ENCODE results near the gene HEG1. TPM values are rescaled to one million over a fixed set of nuclear protein-coding genes. Genes with fewer than 3 reads are reported as not detected.

HEG1 gene
- total and polyA plus RNA-seq, 3 experiments from 2014 or later = 6.3 to 21.3 (median 20.9) TPM

DNA sequence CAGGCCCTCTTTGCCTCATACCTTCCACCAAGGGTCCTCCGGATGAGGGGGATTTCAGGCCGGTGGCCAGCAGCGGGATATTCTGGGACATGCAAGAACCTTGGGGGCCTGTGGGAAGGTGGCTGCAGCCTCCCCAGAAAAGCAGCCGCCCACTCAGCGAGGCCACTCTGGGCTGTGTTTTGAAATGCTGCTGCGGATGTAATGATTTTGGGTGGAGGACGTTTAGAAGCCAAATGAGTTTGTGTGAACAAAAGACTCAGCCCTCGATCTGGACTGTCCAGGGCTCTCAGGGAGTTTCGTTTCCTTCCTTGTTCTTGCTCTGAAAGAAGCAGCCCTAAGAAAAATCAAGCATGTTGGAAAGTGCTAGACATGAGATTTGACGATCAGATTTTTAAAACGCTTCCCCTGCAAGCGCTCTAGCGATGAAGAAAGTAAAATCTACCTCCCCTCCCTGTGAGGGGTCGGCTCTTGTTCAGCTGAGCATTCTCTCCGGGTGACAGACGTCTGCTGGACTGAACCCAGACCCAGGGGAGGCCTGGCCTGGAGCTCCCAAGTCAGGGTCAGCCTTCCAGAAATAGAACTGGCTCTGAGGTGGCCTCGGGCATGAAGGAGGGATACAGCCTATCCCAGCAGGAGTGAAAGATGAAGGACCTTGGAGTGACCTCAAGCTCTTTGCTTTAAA is 12.9 kb downstream of the HEG1 start:
- no peak for DNase-seq
- CTCF ChIA-PET = no interaction called here
- H3K36me3 ChIP-seq (ENCODE audit: insufficient read depth, low read length) = peaks cover 4% of the 10 kb centered on the region
- H3K27me3 ChIP-seq (ENCODE audit: insufficient read depth, low read length, poor library complexity, severe bottlenecking) = no peaks in the 10 kb centered on the region
- no peak overlapping the region for H3K27ac ChIP-seq (ENCODE audit: low read depth, low read length)
- H3K4me1 ChIP-seq (ENCODE audit: insufficient read depth, low read length) = peaks cover 22% of the 10 kb centered on the region
- H3K9me3 Mint-ChIP-seq = no peaks in the 10 kb centered on the region
- POLR2A ChIA-PET = no interaction called here
- peak overlapping the region in 2 of 8 donors; percentile 5 to 63 for H3K27ac Mint-ChIP-seq
- H3K4me3 ChIP-seq (ENCODE audit: low read length) = no peak overlapping the region
- H3K4me3 Mint-ChIP-seq = no peak overlapping the region
- H3K36me3 Mint-ChIP-seq = peaks cover 4 to 20% (median 7%) of the 10 kb centered on the region in 3 donors
- no peaks in the 10 kb centered on the region for H3K9me3 ChIP-seq (ENCODE audit: low read length)
- peaks cover 37 to 60% (median 43%) of the 10 kb centered on the region in 3 donors for H3K4me1 Mint-ChIP-seq
- H3K27me3 Mint-ChIP-seq = peaks cover 0 to 2% of the 10 kb centered on the region in 2 donors

DNA sequence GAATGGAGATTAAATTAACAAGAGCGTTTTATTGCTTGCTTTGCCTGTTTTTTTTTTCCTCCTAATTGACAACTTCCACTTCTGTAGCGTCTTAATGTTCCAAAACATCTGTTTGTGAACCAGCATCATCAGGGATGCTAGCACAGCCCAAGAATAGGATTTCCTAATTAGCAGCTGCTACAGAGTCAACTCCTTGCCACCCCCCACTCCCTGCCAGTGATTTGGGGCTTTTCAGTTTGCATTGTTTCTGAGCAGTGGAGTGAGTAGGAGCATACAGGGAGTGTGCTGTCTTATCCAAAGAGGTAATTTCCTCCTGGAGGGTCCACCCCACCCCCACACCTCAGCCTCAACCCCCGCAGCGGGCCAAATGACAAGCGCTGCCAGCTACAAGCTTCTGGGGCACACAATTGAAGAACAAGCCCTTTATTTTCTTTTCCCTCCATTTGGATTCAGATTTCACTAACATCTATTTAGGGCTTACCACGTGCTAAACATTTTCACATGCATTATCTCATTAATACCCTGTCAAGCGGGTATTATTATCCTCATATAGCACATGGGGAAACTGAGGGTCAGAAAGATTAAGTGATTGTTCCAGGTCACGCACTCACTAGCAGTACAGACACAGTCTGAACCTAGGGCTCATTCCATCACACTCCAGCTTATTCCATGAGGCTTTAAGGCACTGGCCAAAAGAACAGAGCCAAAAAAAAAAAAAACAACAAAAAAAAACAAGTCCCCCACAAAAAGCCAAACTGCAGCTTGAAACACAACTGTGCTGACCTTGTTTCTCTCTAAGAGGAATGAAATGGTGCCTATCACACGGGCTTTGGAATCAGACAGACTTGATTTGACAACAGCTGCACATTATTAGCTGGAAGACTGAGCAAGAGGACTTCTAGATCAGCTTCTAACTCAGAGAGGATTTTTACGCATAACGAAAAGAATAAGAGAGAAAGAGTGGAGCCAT is 16.4 kb downstream of the HEG1 start:
- Mint-ChIP-seq H3K9me3 (peaks cover 0 to 12% (median 6%) of the 10 kb centered on the region in 5 donors), H3K27me3 (peaks cover 0 to 2% of the 10 kb centered on the region in 2 donors), H3K4me1 (peaks cover 44 to 66% (median 50%) of the 10 kb centered on the region in 3 donors), H3K36me3 (peaks cover 2 to 21% (median 17%) of the 10 kb centered on the region in 3 donors), H3K27ac (peak overlapping the region in 3 of 8 donors; percentile 1 to 95 (median 4)), H3K4me3 (no peak overlapping the region)
- ChIA-PET CTCF (interaction anchor here (1.9 kb wide), 1 partner anchor 28 kb away, joined by 4 read pairs; no protein-coding TSS in a partner anchor), POLR2A (no interaction called here)
- H3K4me1 ChIP-seq (ENCODE audit: insufficient read depth, low read length) = peaks cover 15% of the 10 kb centered on the region
- no peaks in the 10 kb centered on the region for H3K9me3 ChIP-seq (ENCODE audit: low read length)
- no peaks in the 10 kb centered on the region for H3K27me3 ChIP-seq (ENCODE audit: insufficient read depth, low read length, poor library complexity, severe bottlenecking)
- no peaks in the 10 kb centered on the region for H3K36me3 ChIP-seq (ENCODE audit: insufficient read depth, low read length)
- H3K4me3 ChIP-seq (ENCODE audit: low read length) = no peak overlapping the region
- no peak for DNase-seq
- no peak overlapping the region for H3K27ac ChIP-seq (ENCODE audit: low read depth, low read length)

DNA sequence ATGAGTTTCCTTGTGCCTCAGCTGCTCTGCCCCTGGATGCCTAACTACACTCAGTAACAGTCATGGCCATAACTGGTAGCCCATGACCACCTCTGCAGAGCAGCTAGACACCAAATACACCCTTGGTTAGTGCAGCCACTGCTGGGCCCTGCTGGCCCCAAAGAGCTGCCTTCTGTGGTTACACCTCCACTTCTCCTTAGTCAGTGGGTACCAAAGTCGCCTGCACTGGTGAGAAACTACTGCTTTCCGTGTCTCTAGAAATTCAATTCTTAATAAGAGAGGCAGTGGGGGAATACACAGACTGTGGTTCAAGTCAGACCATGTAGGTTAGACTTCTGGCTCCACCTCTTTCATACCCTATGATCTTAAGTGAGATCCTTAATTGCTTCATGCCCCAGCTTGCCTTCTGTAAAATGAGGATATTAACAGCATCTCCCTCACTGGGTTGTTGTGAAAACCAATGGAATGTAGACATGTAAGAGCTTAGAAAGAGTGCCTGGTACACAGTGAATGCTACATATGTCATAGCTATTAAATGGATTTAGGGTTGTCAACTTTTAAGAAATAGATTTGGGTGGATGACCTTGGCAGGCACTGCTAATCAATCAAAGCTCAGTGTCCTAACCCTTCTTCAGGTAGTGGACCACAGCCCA is 18.2 kb downstream of the HEG1 start:
- Mint-ChIP-seq H3K4me1 (peaks cover 47 to 75% (median 61%) of the 10 kb centered on the region in 3 donors), H3K27ac (peak overlapping the region in 5 of 8 donors; percentile 5 to 72 (median 20)), H3K36me3 (peaks cover 2 to 12% (median 11%) of the 10 kb centered on the region in 3 donors), H3K27me3 (peaks cover 0 to 2% of the 10 kb centered on the region in 2 donors), H3K4me3 (peak overlapping the region in 1 of 7 donors; percentile 38), H3K9me3 (peaks cover 0 to 13% (median 6%) of the 10 kb centered on the region in 5 donors)
- ChIA-PET POLR2A (no interaction called here), CTCF (interaction anchor here (1.0 to 1.9 kb wide), 3 partner anchors 15 to 26 kb away, joined by 3 to 4 read pairs (median 3); no protein-coding TSS in a partner anchor)
- Histone ChIP-seq H3K4me1 (ENCODE audit: insufficient read depth, low read length) (peaks cover 18% of the 10 kb centered on the region), H3K36me3 (ENCODE audit: insufficient read depth, low read length) (no peaks in the 10 kb centered on the region), H3K27me3 (ENCODE audit: insufficient read depth, low read length, poor library complexity, severe bottlenecking) (no peaks in the 10 kb centered on the region), H3K27ac (ENCODE audit: low read depth, low read length) (no peak overlapping the region), H3K4me3 (ENCODE audit: low read length) (no peak overlapping the region), H3K9me3 (ENCODE audit: low read length) (no peaks in the 10 kb centered on the region)
- no peak for DNase-seq

DNA sequence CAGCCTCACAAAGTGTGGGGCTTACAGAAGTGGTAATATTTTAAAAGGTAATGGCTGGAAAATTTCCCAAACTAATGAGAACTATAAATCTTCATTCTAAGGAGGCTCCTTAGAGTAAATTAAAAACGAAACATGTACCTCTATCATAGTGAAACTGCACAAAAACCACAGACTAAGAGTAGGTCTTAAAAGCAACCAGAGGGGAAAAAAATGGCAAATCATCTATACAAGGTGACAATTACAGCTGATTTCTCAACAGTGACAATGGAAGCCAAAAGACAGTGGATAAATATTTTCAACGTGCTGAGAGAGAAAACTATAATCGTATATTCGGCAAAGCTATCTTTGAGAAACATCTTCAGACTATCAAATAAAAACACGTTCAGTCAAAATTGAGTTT is 20.6 kb downstream of the HEG1 start:
- peaks cover 0 to 13% (median 6%) of the 10 kb centered on the region in 5 donors for H3K9me3 Mint-ChIP-seq
- POLR2A ChIA-PET = no interaction called here
- H3K27ac Mint-ChIP-seq = peak overlapping the region in 4 of 8 donors; percentile 1 to 66 (median 38)
- Histone ChIP-seq H3K4me1 (ENCODE audit: insufficient read depth, low read length) (peaks cover 14% of the 10 kb centered on the region), H3K4me3 (ENCODE audit: low read length) (no peak overlapping the region), H3K9me3 (ENCODE audit: low read length) (no peaks in the 10 kb centered on the region), H3K27me3 (ENCODE audit: insufficient read depth, low read length, poor library complexity, severe bottlenecking) (no peaks in the 10 kb centered on the region), H3K27ac (ENCODE audit: low read depth, low read length) (no peak overlapping the region), H3K36me3 (ENCODE audit: insufficient read depth, low read length) (no peaks in the 10 kb centered on the region)
- CTCF ChIA-PET = no interaction called here
- H3K4me3 Mint-ChIP-seq = no peak overlapping the region
- DNase-seq = no peak
- peaks cover 2 to 11% (median 10%) of the 10 kb centered on the region in 3 donors for H3K36me3 Mint-ChIP-seq
- H3K27me3 Mint-ChIP-seq = no peaks in the 10 kb centered on the region
- H3K4me1 Mint-ChIP-seq = peaks cover 49 to 76% (median 65%) of the 10 kb centered on the region in 3 donors

DNA sequence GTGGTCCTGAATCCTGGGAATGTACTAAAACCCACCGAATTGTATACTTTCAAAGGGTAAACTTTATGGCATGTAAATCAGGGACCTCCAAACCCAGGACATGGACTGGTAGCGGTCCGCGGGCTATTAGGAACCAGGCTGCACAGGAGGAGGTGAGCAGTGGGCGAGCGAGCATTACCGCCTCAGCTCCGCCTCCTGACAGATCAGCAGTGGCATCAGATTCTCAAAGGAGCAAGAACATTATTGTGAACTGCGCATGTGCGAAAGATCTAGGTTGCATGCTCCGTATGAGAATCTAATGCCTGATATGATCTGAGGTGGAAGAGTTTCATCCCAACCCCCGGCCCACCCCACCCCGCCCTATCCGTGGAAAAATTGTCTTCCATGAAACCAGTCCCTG is 22.2 kb downstream of the HEG1 start:
- Mint-ChIP-seq H3K4me1 (peaks cover 42 to 67% (median 49%) of the 10 kb centered on the region in 3 donors), H3K27ac (no peak overlapping the region), H3K9me3 (peaks cover 0 to 13% (median 6%) of the 10 kb centered on the region in 5 donors), H3K36me3 (peaks cover 5 to 22% (median 11%) of the 10 kb centered on the region in 3 donors), H3K27me3 (no peaks in the 10 kb centered on the region), H3K4me3 (peak overlapping the region in 1 of 7 donors; percentile 12)
- Histone ChIP-seq H3K9me3 (ENCODE audit: low read length) (no peaks in the 10 kb centered on the region), H3K4me1 (ENCODE audit: insufficient read depth, low read length) (peaks cover 12% of the 10 kb centered on the region), H3K36me3 (ENCODE audit: insufficient read depth, low read length) (peaks cover 6% of the 10 kb centered on the region), H3K27me3 (ENCODE audit: insufficient read depth, low read length, poor library complexity, severe bottlenecking) (no peaks in the 10 kb centered on the region), H3K4me3 (ENCODE audit: low read length) (no peak overlapping the region), H3K27ac (ENCODE audit: low read depth, low read length) (no peak overlapping the region)
- ChIA-PET CTCF (interaction anchor here (1.9 kb wide), 1 partner anchor 10 kb away, joined by 7 read pairs; no protein-coding TSS in a partner anchor), POLR2A (no interaction called here)
- DNase-seq = no peak

- H3K4me1 ChIP-seq (ENCODE audit: insufficient read depth, low read length) = peaks cover 8% of the 10 kb centered on the region
- DNase-seq = no peak
- H3K9me3 ChIP-seq (ENCODE audit: low read length) = no peaks in the 10 kb centered on the region
- H3K4me3 ChIP-seq (ENCODE audit: low read length) = no peak overlapping the region
- no peaks in the 10 kb centered on the region for H3K27me3 ChIP-seq (ENCODE audit: insufficient read depth, low read length, poor library complexity, severe bottlenecking)
- H3K36me3 Mint-ChIP-seq = peaks cover 10 to 27% (median 16%) of the 10 kb centered on the region in 3 donors
- no peak overlapping the region for H3K27ac ChIP-seq (ENCODE audit: low read depth, low read length)
- POLR2A ChIA-PET = no interaction called here
- peak overlapping the region in 1 of 8 donors; percentile 50 for H3K27ac Mint-ChIP-seq
- no peak overlapping the region for H3K4me3 Mint-ChIP-seq
- CTCF ChIA-PET = interaction anchor here (1.9 kb wide), 1 partner anchor 10 kb away, joined by 7 read pairs; no protein-coding TSS in a partner anchor
- H3K4me1 Mint-ChIP-seq = peaks cover 42 to 67% (median 45%) of the 10 kb centered on the region in 3 donors
- no peaks in the 10 kb centered on the region for H3K27me3 Mint-ChIP-seq
- peaks cover 6% of the 10 kb centered on the region for H3K36me3 ChIP-seq (ENCODE audit: insufficient read depth, low read length)
- peaks cover 0 to 13% (median 6%) of the 10 kb centered on the region in 5 donors for H3K9me3 Mint-ChIP-seq
Measured at GRCh38 chr3:125033135-125033534, 22.7 kb downstream of the HEG1 start.

DNA sequence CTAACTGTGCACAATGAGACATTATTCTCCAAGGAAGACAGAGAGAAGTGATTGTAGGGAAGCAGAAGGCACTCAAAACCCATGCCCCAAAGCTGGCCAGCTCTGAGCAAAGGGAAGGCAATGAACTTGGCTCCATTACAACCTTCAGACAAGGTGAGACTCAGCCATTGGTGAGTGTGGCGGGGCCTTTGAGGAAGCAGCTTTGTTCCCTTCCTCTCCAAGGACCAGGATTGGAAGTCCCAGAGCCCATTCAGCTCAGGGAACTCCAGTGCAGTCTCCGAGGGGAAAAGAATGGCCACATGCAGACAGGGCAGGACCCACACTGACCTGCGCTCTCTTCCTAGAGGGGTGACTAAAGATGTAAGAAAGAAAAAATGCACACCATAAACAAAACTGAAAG is 23.1 kb downstream of the HEG1 start:
- Mint-ChIP-seq H3K9me3 (peaks cover 0 to 13% (median 6%) of the 10 kb centered on the region in 5 donors), H3K4me1 (peaks cover 38 to 65% (median 42%) of the 10 kb centered on the region in 3 donors), H3K27ac (peak overlapping the region in 2 of 8 donors; percentile 36 to 50), H3K27me3 (no peaks in the 10 kb centered on the region), H3K36me3 (peaks cover 11 to 32% (median 18%) of the 10 kb centered on the region in 3 donors), H3K4me3 (no peak overlapping the region)
- H3K9me3 ChIP-seq (ENCODE audit: low read length) = no peaks in the 10 kb centered on the region
- no peak overlapping the region for H3K4me3 ChIP-seq (ENCODE audit: low read length)
- peaks cover 8% of the 10 kb centered on the region for H3K4me1 ChIP-seq (ENCODE audit: insufficient read depth, low read length)
- no peak for DNase-seq
- H3K27ac ChIP-seq (ENCODE audit: low read depth, low read length) = no peak overlapping the region
- ChIA-PET CTCF (interaction anchor here (1.5 to 1.9 kb wide), 2 partner anchors 9 to 37 kb away, joined by 3 to 7 read pairs; no protein-coding TSS in a partner anchor), POLR2A (no interaction called here)
- no peaks in the 10 kb centered on the region for H3K27me3 ChIP-seq (ENCODE audit: insufficient read depth, low read length, poor library complexity, severe bottlenecking)
- peaks cover 6% of the 10 kb centered on the region for H3K36me3 ChIP-seq (ENCODE audit: insufficient read depth, low read length)
